GM19395 (cell line): ENCODE data around the gene AADACL3.
"Not testable (repeated sequence)": the region's sequence is repeated elsewhere in the genome, so short reads cannot be mapped to it uniquely, and the experiment has no call there.

ENCODE experiments used
- ATAC-seq: cut with Tn5 transposase; IDR thresholded peaks from one replicate; pipeline ENCODE4 v1.9.1; 2021; ENCODE audit warnings: mild to moderate bottlenecking, moderate library complexity; ENCODE audit not compliant: unreplicated experiment

AADACL3 gene

DNA sequence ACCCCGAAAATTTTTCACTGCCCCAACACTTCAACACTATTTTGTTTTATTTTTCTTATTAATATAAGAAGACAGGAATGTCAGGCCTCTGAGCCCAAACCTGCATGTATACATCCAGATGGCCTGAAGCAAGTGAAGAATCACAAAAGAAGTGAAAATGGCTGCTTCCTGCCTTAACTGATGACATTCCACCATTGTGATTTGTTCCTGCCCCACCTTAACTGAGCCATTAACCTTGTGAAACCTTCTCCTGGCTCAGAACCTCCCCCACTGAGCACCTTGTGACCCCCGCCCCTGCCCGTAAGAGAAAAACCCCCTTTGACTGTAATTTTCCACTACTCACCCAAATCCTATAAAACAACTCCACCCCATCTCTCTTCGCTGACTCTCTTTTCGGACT lies 2.3 kb upstream of the AADACL3 start:
- not testable (repeated sequence) for ATAC-seq

GRCh38 chr1:12714710-12715475 lies 1.0 kb upstream of the AADACL3 start:
- no peak for ATAC-seq

DNA sequence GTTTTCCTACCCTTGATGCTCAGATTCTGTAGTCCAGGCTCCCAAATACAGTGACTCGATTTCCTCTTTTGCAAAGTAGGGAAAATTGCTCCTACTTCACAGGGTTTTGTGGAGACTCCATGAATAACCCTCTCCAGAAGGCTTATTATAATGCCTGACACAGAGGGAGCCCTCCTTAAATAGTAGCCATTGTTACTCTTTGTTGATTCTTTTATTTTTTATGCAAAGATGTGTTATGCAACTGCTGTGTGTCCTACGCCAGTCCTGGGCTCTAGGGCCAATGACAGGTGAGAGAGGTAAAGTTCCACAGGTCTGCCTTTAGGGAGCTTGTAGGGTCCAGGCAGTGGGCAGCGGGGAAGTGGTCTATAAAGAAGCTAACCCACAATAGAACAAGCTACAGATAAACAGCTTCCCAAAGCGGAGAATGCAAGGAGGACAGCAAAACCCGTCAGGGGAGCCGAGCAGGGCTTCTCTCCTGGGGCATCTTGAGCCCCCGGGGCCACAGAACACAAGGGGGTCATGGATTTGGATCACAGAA lies 1.5 kb downstream of the AADACL3 start:
- ATAC-seq, result no peak

DNA sequence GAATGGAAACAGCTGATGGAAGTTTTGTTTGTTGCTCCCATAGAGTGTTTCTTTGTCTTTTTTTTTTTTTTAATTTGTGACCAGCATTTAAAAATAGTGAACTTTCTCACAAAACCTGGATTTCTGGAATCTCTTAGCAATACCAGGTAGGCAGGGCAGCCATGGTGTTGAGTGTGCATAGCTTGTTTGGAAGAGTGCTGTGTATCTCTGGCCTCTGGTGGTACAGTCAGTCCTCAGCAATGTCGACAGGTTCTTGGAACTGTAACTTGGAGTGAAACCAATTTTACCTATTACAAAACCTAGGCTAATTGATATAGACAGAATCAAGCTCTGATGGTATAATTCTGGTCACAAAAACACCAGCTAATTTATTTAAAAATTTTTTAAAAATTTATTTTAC lies 6.7 kb downstream of the AADACL3 start:
- ATAC-seq, result no peak

- no peak for ATAC-seq
Measured at GRCh38 chr1:12728391-12728790, 12.5 kb downstream of the AADACL3 start.

DNA sequence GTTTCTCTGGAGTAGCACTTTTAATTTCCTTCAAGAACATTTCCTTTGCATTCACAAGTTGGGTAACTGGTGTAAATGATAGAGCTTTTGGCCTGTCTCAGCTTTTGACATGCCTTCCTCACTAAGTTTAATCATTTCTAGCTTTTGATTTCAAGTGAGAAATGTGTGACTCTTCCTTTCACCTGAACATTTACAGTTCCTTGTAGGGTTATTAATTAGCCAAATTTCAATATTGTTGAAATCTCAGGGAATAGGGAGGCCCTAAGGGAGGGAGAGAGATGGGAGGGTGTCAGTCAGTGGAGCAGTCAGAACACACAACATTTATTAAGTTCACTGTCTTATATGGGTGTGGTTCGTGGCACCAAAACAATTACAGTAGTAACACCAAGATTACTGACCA lies 14.2 kb downstream of the AADACL3 start:
- no peak for ATAC-seq

DNA sequence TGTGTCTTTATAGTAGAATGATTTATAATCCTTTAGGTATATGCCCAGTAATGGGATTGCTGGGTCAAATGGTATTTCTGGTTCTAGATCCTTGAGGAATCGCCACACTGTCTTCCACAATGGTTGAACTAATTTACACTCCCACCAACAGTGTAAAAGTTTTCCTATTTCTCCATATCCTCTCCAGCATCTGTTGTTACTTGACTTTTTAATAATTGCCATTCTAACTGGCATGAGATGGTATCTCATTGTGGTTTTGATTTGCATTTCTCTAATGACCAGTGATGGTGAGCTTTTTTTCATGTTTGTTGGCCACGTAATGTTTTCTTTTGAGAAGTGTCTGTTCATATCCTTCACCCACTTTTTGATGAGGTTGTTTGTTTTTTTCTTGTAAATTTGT lies 15.2 kb downstream of the AADACL3 start:
- not testable (repeated sequence) for ATAC-seq

DNA sequence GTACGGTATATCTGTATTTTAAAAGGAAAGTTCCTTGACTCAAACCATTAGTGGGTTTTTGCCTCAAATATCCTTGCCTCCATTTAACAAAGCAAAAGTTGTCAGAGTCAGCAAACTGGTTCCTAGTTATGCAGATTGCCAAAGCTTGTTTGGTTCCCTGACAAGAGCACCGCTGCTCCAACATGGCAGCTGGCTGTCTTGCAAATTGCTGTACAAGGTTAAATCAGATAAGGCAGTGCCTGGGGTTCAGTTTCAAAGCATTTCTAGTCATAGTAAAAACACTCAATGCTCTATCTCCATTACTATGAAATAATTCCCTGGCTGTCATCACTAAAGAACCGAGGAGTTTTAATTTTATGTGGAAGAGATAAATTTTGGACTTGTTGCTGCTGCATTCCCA lies 18.7 kb downstream of the AADACL3 start:
- ATAC-seq, result no peak

- no peak for ATAC-seq
Measured at GRCh38 chr1:12738934-12739333, 23.0 kb downstream of the AADACL3 start.

DNA sequence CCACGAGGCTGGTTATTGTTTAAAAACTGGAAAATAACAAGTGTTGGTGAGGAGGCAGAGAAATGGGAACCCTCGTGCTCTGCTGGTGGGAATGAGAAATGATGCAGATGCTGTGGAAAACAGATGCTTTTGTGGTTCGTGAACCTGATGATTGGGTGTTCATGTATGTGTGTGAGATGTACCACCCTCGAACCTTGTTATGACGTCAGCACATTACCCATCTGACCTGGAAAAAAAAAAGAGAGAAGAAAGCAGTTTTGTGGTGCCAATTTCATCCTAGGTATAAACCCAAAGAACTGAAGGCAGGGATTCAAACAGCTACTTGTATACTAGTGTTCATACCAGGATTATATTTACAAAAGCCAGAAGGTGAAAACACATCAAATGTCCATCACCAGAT lies 23.7 kb downstream of the AADACL3 start:
- no peak for ATAC-seq

GRCh38 chr1:12741946-12742345 lies 26.0 kb downstream of the AADACL3 start:
- no peak for ATAC-seq

GRCh38 chr1:12745126-12745991 lies 29.4 kb downstream of the AADACL3 start:
- ATAC-seq, result no peak

DNA sequence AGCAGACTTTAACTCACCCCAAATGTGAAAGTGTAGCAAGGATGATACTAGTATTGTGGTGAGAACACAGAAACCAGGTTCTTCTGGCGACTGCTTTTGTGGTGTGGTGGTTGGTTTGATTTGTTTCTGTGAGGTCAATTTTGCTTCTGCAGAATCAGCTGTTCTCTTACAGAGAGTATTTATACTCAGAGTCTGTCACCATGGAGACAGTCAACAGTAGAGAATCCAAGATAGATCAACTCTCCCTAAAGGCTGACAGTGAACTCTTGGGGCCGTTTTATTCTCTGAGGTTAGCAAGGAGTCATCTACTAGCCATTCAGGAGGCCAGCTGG lies 30.0 kb downstream of the AADACL3 start, which contains the start of gene CFAP107:
Gene CFAP107 (plus strand): TSS at position 209 of the 332 bp plus-strand sequence. CDS start 231 bp downstream, outside the sequence.
- no peak for ATAC-seq

- ATAC-seq, result no peak
Measured at GRCh38 chr1:12748778-12749355, 33.0 kb downstream of the AADACL3 start.

- ATAC-seq, result no peak
Measured at GRCh38 chr1:12754738-12755137, 38.8 kb downstream of the AADACL3 start.

GRCh38 chr1:12756273-12756672 lies 40.4 kb downstream of the AADACL3 start:
- ATAC-seq, result no peak

GRCh38 chr1:12756768-12757413 lies 41.0 kb downstream of the AADACL3 start:
- ATAC-seq, result no peak

DNA sequence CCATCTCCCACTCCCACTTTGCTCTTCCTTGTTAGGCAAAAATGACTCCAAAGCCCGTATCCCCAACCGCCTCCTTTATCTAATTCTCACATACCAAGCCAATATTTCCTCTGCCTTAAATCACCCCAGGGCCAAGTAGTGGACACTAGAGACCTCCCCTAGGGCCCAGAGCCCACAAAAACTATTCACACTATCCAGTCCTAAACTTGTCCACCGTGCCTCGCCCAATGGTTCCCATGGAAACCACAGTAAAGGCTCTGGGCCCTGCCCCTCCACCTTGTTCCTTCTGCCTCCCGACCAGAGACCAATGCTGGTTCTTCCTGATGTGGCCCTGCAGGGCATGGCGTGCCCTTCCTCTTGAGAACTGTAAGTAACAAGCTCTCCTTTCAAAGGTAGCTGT lies 41.9 kb downstream of the AADACL3 start:
- ATAC-seq, result no peak

- ATAC-seq, result no peak
Measured at GRCh38 chr1:12760256-12760795, 44.4 kb downstream of the AADACL3 start.

- ATAC-seq, result no peak
Measured at GRCh38 chr1:12761781-12762180, 45.9 kb downstream of the AADACL3 start.

DNA sequence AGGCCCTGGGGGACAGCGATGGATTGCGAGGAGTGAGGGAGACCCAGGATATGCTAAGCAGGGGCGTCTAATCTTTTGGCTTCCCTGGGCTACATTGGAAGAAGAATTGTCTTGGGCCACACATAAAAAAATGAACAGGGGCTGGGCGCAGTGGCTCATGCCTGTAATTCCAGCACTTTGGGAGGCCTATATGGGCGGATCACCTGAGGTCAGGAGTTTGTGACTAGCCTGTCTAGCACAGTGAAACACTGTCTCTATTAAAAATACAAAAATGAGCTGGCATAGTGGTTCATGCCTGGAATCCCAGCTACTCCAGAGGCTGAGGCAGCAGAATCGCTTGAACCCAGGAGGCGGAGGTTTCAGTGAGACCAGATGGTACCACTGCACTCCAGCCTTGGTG lies 46.9 kb downstream of the AADACL3 start:
- no peak for ATAC-seq
